Measurements from ENCODE around the gene IP6K1. TPM values are rescaled to one million over a fixed set of nuclear protein-coding genes. Genes with fewer than 3 reads are reported as not detected.
"Not testable (repeated sequence)": the region's sequence is repeated elsewhere in the genome, so short reads cannot be mapped to it uniquely, and the experiment has no call there.

The IP6K1 gene
- total RNA-seq, 1 donor, result 29.6 TPM

DNA sequence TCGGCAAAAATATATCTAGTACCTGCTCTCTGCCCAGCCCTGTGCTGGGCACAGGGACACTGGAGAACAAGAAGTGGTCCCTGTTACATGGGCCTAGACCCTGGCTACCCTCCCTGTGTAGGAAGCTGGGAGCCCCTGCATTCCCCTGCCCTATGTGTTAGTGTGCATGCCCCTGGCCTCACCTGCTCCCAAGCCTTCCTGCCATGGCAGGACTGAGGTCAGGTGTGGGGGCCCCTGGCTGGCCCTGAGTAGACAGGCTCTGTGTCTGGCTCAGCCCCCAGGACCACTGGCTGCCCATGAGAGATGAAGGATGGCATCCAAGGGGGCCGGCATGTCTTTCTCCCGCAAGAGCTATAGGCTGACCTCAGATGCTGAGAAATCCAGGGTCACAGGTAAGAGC lies 95.5 kb downstream of the IP6K1 start:
- H3K4me3 ChIP-seq (ENCODE audit: low read depth, low read length), result peak overlapping the region; percentile 18
- not testable (repeated sequence) for DNase-seq (ENCODE audit: low read depth)

DNA sequence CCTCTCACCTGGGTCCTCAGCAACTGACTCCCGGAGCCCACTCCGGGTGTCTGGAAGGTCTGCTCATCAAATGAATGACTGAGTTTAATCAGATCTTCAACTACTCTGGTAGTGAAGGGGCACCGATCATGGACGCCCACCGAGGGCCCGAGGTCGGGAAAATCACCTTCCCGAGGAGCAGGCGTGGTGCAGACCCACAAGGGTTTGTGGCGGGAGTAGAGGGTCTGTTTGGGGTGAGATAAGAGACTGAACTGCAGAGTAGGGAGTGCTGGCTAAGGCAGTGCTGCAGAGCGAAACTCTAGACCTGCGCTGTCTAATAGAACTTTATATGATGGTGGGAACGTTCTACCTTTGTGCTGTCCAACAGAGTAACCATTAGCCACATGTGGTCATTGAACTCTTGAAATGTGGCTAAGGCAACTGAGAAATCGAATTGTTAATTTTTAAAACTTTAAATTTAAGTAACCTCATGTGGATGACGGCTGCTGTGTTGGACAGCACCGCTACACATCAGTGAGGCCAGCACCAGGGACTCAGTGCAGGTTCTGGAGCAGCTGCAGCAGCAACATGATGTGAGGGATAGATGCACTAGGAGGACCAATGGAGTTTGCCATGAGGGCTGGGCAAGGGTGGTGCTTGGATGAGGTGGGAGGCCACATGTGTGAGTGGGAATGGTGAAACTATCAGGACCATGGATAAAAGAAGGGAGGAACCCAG lies 96.3 kb downstream of the IP6K1 start:
- not testable (repeated sequence) for DNase-seq (ENCODE audit: low read depth)
- peak overlapping the region; percentile 93 for H3K4me3 ChIP-seq (ENCODE audit: low read depth, low read length)

DNA sequence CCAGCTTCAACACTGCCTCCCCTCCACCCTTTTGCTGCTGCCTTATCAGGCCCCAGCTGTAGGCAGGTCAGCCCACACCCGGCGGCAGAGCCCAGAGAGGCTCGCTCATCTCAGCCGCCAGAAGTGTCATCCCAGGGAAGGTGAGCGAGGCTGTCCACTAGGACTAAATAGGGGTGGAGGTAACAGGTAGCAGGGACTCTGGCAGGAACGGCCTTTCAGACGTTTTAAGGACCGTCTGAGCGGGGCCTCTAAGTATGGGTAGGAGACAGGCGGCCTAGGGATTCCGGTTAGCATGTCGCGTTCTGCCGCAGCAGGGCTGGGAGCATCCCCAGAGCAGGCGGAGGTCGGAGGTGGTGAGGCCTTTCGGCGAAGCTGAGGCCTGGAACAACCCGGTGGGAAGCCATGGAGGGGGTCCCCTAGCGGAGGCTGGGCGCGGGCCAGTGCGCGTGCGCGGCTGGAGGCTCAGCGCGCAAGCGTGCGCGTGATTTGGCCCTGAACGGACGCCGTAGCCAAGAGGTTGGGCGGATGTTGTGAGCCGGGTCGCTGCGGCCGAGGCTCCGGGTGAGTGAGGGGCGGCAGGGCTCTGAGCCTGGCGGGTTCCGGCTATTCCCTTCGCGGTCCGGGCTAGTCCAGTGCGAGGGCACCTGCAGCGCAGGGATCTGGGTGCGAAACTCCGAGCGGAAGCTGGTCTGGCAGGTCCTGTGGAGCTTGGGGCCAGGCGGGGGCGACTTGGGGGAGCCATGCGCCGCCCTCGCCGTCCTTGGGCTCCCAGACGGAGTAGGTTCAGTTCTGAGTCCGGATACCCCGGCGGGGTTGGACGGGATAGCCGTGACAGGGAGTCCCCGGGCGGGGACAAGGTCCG lies 97.1 kb downstream of the IP6K1 start, which contains the start of the genes MST1 and RNF123:
TSS of gene MST1 (minus strand) at position 429 of the 862 bp plus-strand sequence. CDS start 783 bp downstream, outside the sequence.
TSS of gene RNF123 (plus strand) at position 512 of the 862 bp plus-strand sequence. CDS start 1,609 bp downstream, outside the sequence.
- TF ChIP-seq, protein P1, sequence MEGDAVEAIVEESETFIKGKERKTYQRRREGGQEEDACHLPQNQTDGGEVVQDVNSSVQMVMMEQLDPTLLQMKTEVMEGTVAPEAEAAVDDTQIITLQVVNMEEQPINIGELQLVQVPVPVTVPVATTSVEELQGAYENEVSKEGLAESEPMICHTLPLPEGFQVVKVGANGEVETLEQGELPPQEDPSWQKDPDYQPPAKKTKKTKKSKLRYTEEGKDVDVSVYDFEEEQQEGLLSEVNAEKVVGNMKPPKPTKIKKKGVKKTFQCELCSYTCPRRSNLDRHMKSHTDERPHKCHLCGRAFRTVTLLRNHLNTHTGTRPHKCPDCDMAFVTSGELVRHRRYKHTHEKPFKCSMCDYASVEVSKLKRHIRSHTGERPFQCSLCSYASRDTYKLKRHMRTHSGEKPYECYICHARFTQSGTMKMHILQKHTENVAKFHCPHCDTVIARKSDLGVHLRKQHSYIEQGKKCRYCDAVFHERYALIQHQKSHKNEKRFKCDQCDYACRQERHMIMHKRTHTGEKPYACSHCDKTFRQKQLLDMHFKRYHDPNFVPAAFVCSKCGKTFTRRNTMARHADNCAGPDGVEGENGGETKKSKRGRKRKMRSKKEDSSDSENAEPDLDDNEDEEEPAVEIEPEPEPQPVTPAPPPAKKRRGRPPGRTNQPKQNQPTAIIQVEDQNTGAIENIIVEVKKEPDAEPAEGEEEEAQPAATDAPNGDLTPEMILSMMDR (IDR thresholded peaks at IDR 0.05; ENCODE audit: insufficient read depth, low read length), result peak; percentile 45
- peak within 1 kb of the TSS; percentile 93 for H3K4me3 ChIP-seq (ENCODE audit: low read depth, low read length)
- DNase-seq (ENCODE audit: low read depth), result peak; percentile 90

DNA sequence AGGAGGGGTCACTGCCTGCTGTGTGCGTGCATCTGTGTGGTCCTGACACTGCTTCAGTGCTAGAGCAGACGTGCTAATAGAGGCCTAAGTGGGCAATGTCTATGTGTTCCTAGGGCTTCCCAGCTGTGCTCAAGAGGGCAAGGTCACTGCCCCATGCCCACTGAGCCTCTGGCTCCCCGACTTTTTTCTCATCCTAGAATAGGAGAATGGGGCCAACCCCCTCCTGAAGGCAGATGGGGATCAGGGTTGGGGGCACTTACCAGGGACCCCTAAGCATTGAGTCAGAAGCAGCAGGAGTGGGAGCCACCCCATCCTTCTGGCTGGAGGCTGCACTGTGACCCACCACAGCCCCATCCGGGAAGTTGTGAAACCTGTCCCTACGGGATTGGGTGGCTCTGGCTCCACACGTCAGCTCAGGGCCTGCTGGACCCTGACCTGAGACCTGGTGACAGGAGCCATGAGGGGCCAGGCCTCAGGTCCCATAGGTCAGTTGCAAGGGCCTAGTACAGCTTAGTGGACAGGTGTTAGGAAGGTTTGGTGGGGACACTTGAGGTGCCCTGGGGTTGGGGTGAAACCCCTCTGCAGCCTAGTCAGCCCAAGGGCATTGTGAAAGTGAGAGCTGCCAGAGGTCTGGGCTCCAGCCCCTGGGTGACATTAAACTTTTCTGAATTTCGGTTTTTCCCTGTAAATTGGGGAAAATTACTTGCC lies 97.8 kb downstream of the IP6K1 start:
- not testable (repeated sequence) for DNase-seq (ENCODE audit: low read depth)
- peak overlapping the region; percentile 93 for H3K4me3 ChIP-seq (ENCODE audit: low read depth, low read length)

DNA sequence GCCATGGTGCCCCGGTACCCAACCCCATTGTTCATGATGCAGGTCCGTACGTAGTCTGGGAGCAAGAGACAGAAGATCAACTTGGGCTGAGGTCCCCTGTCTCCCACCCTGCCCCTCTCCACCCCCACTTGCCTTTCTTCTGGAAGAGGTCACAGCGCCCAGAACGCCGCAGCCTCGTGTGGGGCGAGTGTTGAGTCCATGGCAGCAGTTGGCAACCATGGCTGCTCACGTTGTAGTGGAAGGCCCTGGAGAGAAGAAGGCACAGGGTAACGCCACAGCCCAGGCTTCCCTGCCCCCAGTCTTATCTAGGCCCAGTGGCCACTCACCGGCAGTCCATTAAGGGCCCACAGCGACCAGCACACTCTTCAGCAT lies 98.9 kb downstream of the IP6K1 start:
- not testable (repeated sequence) for H3K4me3 ChIP-seq (ENCODE audit: low read depth, low read length); DNase-seq (ENCODE audit: low read depth)

DNA sequence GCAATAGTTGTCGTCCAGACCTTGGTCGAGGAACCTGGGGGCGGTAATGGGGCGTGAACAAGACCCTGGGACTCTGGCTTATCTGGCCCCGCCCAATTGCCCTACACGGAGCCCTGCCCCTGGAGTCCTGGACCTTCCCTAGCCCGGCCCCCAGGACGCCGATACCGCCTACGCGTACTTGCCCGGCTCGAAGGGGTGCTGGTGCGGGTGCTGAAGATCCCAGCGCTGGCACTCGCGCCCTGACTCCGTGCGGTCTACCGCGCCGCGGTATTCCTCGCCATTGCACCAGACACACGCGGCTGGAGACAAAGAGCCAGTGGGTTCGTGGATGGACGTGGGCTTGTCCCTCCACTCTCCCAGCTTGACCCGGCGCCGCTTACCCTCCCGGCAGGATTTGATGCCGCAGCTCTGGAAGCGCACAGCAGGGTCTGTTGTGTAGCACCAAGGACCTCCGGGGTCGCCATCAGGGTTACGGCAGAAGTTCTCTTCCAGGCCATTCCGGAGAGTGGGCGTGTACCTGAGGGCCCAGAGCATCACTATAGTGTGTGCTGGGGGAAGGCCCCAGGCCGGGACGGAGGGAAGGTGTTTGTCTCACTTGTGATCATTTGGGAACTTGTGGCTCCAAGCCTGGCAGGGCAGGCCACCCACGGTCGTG lies 99.4 kb downstream of the IP6K1 start:
- peak; percentile 23 for DNase-seq (ENCODE audit: low read depth)
- H3K4me3 ChIP-seq (ENCODE audit: low read depth, low read length), result peak overlapping the region; percentile 13

DNA sequence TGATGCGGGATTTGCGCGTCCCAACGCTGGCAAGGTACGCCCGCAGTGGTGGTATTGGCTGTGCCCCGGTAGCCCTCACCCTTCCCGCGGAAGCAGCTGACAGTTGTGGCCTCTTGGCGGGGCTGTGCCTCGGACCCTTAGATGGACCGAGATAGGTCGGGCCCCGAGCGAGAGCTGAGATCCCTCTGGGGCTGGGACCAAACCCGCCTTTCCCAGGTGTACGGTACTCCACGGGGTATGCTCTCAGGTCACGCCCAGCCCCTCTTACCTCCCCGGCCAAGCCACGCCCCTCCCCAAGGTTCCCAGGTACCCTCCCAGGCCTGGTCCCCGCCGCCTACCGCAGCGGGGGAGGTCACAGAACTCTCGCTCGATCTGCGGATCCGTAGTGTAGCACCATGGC lies 100.0 kb downstream of the IP6K1 start:
- not testable (repeated sequence) for DNase-seq (ENCODE audit: low read depth); H3K4me3 ChIP-seq (ENCODE audit: low read depth, low read length)

DNA sequence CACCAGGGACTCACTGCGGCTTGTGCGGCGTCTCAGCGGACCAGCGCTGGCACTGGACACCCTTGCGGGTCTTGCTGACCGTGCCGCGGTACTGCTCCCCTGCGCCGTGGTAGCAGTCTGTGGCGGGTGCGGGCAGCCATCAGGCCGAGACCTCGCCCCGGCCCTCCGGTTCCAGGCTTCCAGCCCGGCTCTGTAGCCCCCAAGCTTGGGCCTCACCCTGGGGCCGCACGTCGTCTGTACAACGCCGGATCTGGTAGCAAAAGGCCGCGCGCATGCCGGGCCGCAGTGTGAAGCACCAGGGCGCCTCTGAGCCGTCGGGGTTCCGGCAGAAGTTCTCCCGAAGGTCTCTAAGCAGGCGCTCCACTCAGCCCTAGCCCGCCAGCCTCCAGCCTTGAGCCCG lies 100.5 kb downstream of the IP6K1 start:
- DNase-seq (ENCODE audit: low read depth); H3K4me3 ChIP-seq (ENCODE audit: low read depth, low read length): not testable (repeated sequence)

DNA sequence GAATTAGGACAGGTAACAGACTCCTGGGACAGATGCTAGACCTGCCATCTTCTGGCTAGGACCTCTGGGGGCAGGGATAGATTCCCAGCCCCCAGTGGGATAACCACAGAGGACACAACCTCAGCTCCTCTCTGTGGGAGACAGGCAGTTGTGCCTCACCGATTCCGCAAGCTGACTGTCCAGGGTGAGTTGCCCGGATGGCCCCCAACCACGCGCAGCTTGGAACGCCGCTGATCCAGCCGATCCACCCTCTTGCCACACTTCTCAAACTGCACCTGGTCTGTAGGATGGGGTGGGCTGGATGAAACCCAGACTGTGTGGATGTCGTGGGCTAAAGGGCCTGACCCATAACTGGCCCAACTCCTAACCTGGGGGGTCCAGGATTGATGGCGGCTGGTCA lies 101.2 kb downstream of the IP6K1 start:
- not testable (repeated sequence) for DNase-seq (ENCODE audit: low read depth); H3K4me3 ChIP-seq (ENCODE audit: low read depth, low read length)

DNA sequence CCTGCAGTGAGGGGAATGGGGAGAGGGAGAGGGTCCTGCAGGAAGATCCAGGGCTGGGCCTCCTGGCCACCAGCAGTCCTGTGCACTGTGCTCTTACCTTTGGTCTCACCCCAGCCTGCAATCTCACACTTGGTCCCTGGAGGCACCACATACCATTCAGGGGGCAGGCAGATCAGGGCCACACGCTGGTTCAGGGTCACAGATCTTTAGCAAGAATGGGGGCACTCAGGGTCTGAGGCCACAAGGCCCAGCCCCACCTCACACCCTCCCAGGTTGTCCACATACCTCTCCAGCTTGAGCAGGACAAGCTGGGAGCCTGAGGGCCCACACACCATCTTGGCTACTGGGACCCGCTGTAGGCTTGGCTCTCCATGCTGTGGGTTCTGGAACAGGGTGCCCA lies 101.9 kb downstream of the IP6K1 start:
- DNase-seq (ENCODE audit: low read depth); H3K4me3 ChIP-seq (ENCODE audit: low read depth, low read length): not testable (repeated sequence)

DNA sequence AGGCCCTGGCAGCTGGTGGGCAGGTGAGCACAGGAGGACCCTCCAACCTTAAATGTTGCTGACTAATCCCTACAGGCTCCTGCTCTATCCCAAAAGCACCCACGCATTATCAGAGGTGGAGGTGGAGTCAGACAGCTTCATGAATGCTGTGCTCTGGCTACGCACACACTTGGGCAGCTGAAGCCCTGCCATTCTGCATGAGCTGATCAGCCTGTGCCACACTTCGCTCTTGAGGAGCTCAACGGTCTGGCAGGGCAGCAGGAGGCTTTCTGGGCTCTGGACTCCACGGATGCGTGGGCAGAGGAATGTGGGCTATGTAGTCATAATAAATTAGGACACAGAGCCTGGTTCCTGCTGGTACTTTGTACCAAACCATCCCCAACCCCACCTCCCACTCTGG lies 103.2 kb downstream of the IP6K1 start:
- no peak for DNase-seq (ENCODE audit: low read depth)
- TF ChIP-seq, protein P1 (IDR thresholded peaks at IDR 0.05; ENCODE audit: insufficient read depth, low read length), result no peak
- no peak overlapping the region for H3K4me3 ChIP-seq (ENCODE audit: low read depth, low read length)

All from fibroblast of the aortic adventitia (primary cell).